OCI-LY7 (cell line): ENCODE results near the gene IGF1R. TPM values are rescaled to one million over a fixed set of nuclear protein-coding genes. Genes with fewer than 3 reads are reported as not detected.

Experiments
- BruUV-seq: library from RNA; stranded (reverse); fragments of 400-500 nt; replicated peaks from 2 replicates; lab custom pipeline; 2021; lab: Mats Ljungman, UMichigan
- CTCF ChIA-PET: fragments of 300-600 bp; sonication (Branson Sonifier 250); formaldehyde crosslinking; loops from one replicate; lab custom pipeline; 2022; ENCODE audit warnings: antibody characterized with exemption; ENCODE audit not compliant: unreplicated experiment; lab: Charles Lee
- POLR2A ChIA-PET: fragments of 300-600 bp; sonication (Branson Sonifier 250); formaldehyde crosslinking; loops from one replicate; lab custom pipeline; 2022; ENCODE audit warnings: antibody characterized with exemption; lab: Charles Lee
- DNase-seq: peaks from one replicate; pipeline ENCODE4 v3.0.0-alpha.2; 2015; ENCODE audit warnings: low spot score
- H2AFZ ChIP-seq: fragments of 200-600 bp; sonication (generic), shearing (Covaris generic); 2 replicates; pipeline ENCODE4 v1.6.1; 2014; ENCODE audit warnings: mild to moderate bottlenecking, antibody characterized with exemption, low read length, moderate library complexity
- H3K27ac ChIP-seq: fragments of 200-600 bp; sonication (generic); 2 replicates; pipeline ENCODE4 v1.5.1; 2014; ENCODE audit warnings: mixed run types, low read depth, mild to moderate bottlenecking, moderate library complexity, low read length, inconsistent platforms; ENCODE audit not compliant: poor library complexity, severe bottlenecking
- H3K36me3 ChIP-seq: fragments of 200-600 bp; sonication (generic); 2 replicates; pipeline ENCODE4 v1.6.1; 2014; ENCODE audit warnings: mild to moderate bottlenecking, antibody characterized with exemption, low read length, moderate library complexity, mixed read lengths; ENCODE audit not compliant: insufficient read depth
- H3K4me1 ChIP-seq: fragments of 200-600 bp; sonication (generic); 2 replicates; pipeline ENCODE4 v1.5.1; 2014; ENCODE audit warnings: mild to moderate bottlenecking, low read length; ENCODE audit not compliant: insufficient read depth, poor library complexity, severe bottlenecking
- H3K4me2 ChIP-seq: fragments of 200-600 bp; sonication (generic); 2 replicates; pipeline ENCODE4 v1.6.1; 2014; ENCODE audit warnings: mild to moderate bottlenecking, low read length
- H3K4me3 ChIP-seq: fragments of 200-600 bp; sonication (generic); 2 replicates; pipeline ENCODE4 v1.5.1; 2014; ENCODE audit warnings: mild to moderate bottlenecking, low read depth, low read length; ENCODE audit not compliant: poor library complexity, severe bottlenecking
- H3K79me2 ChIP-seq: fragments of 200-600 bp; sonication (generic); 2 replicates; pipeline ENCODE4 v1.6.1; 2016; ENCODE audit warnings: low read depth, mild to moderate bottlenecking, low read length, moderate library complexity, mixed read lengths; ENCODE audit not compliant: insufficient read depth
- H3K9me2 ChIP-seq: fragments of 200-600 bp; sonication (generic); 2 replicates; pipeline ENCODE4 v1.6.1; 2016; ENCODE audit warnings: mild to moderate bottlenecking, low read length, mixed read lengths; ENCODE audit not compliant: insufficient read depth
- H3K9me3 ChIP-seq: fragments of 200-600 bp; sonication (generic); 2 replicates; pipeline ENCODE4 v1.6.1; 2014; ENCODE audit warnings: mild to moderate bottlenecking, mixed run types, low read length, mixed read lengths
- H4K20me1 ChIP-seq: fragments of 200-600 bp; sonication (generic); 2 replicates; pipeline ENCODE4 v1.6.1; 2014; ENCODE audit warnings: mild to moderate bottlenecking, antibody characterized with exemption, low read length, moderate library complexity, mixed read lengths; ENCODE audit not compliant: insufficient read depth
- EZH2phosphoT487 ChIP-seq: fragments of 200-600 bp; sonication (generic); IDR thresholded peaks from 2 replicates; pipeline ENCODE4 v1.6.1; 2018; ENCODE audit warnings: low read depth, borderline replicate concordance, mild to moderate bottlenecking, mixed run types, antibody characterized with exemption, low read length, moderate library complexity, mixed read lengths
- intact Hi-C: fragments of 100-400 bp; cut with micrococcal nuclease; formaldehyde crosslinking; loops from one replicate; pipeline ENCODE4 v1.10.0; 2022; ENCODE audit not compliant: unreplicated experiment
- total RNA-seq, 2 experiments: library from RNA; depleted of rRNA in 1 of 2; stranded (reverse); fragments of >200 nt in 1 of 2; shearing (Covaris generic) in 1 of 2; gene quantifications; 2 replicates each; pipeline ENCODE4 v1.2.3, GENCODE V29; 2014 to 2022
- TF ChIP-seq, protein P1 (sequence below): fragments of 200-600 bp; sonication (generic); conservative IDR thresholded peaks from 2 replicates; pipeline ENCODE4 v1.5.1; 2014; ENCODE audit warnings: mild to moderate bottlenecking, antibody characterized with exemption, low read length, moderate library complexity, mixed read lengths

The IGF1R gene
- total RNA-seq, 2 experiments from 2014 or later: 26.5 to 29.1 TPM

DNA sequence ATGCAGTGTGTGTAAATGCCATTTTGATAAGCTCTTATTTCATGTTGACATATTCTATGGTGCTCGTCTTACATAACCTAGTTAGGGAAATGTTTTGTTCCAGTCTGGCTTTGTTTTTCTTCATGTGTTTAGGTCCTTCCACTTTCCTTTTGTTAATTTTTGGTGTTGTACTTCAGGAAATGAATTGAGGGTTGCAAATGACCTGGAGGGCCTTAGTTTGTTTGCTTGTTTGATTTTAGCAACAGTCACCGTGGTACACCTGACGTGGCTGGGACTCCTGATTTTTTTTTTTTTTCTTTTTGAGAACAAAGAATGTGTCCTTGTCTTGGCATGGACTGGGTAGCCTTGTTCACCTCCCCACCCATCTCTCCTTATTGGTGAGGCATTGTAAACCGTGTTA lies 114.8 kb downstream of the IGF1R start:
- no peaks in the 10 kb centered on the region for H3K79me2 ChIP-seq

DNA sequence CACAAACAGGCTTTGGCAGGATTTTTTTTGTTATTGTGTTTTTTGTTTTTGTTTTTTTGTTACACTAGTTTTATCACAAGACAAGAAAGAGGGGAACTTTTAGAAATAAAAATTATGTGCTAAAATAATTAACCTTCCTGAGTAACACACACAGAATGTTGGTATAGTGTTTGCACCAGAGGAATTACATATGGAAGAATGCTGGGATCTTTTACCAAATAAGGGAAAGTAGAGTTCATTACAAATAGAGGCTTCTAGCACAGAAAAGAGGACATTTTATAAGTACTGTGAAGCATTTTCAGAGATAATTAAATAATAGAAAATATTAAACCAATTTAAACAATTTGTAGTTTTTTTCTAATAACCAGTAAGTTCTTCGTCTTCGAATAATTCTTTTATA lies 116.0 kb downstream of the IGF1R start:
- ChIA-PET POLR2A (no interaction called here), CTCF (no interaction called here)
- Histone ChIP-seq H2AFZ (no peak overlapping the region), H3K79me2 (no peaks in the 10 kb centered on the region), H3K36me3 (no peaks in the 10 kb centered on the region), H3K9me2 (no peaks in the 10 kb centered on the region), H4K20me1 (0 out of 2 replicates have a peak, but pooled peaks cover 8% of the 10 kb centered on the region), H3K4me2 (no peak overlapping the region), H3K4me3 (no peak overlapping the region), H3K4me1 (no peaks in the 10 kb centered on the region), H3K27ac (no peak overlapping the region), H3K9me3 (no peaks in the 10 kb centered on the region)
- TF ChIP-seq, protein P1, sequence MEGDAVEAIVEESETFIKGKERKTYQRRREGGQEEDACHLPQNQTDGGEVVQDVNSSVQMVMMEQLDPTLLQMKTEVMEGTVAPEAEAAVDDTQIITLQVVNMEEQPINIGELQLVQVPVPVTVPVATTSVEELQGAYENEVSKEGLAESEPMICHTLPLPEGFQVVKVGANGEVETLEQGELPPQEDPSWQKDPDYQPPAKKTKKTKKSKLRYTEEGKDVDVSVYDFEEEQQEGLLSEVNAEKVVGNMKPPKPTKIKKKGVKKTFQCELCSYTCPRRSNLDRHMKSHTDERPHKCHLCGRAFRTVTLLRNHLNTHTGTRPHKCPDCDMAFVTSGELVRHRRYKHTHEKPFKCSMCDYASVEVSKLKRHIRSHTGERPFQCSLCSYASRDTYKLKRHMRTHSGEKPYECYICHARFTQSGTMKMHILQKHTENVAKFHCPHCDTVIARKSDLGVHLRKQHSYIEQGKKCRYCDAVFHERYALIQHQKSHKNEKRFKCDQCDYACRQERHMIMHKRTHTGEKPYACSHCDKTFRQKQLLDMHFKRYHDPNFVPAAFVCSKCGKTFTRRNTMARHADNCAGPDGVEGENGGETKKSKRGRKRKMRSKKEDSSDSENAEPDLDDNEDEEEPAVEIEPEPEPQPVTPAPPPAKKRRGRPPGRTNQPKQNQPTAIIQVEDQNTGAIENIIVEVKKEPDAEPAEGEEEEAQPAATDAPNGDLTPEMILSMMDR: no peak
- TF ChIP-seq EZH2phosphoT487: no peak
- no TSS peak for BruUV-seq
- DNase-seq: no peak
- intact Hi-C loops: no loop called here

More for the DNA sequence above, 114.8 kb downstream of the IGF1R start:
- no peak for DNase-seq
- no peak overlapping the region for H3K27ac ChIP-seq
- no peak overlapping the region for H2AFZ ChIP-seq
- H3K36me3 ChIP-seq: no peaks in the 10 kb centered on the region
- intact Hi-C loops: no loop called here
- H3K4me1 ChIP-seq: no peaks in the 10 kb centered on the region
- H4K20me1 ChIP-seq: peaks cover 15% of the 10 kb centered on the region; the same call in 1 of the 2 replicates
- no TSS peak for BruUV-seq
- H3K9me2 ChIP-seq: no peaks in the 10 kb centered on the region
- no peak overlapping the region for H3K4me3 ChIP-seq
- ChIA-PET CTCF (no interaction called here), POLR2A (interaction anchor here (0.7 to 1.0 kb wide), 6 partner anchors 12 to 316 kb away, joined by 3 to 4 read pairs (median 4); no protein-coding TSS in a partner anchor)
- no peak overlapping the region for H3K4me2 ChIP-seq
- TF ChIP-seq, protein P1: no peak
- TF ChIP-seq EZH2phosphoT487: no peak
- H3K9me3 ChIP-seq: no peaks in the 10 kb centered on the region

DNA sequence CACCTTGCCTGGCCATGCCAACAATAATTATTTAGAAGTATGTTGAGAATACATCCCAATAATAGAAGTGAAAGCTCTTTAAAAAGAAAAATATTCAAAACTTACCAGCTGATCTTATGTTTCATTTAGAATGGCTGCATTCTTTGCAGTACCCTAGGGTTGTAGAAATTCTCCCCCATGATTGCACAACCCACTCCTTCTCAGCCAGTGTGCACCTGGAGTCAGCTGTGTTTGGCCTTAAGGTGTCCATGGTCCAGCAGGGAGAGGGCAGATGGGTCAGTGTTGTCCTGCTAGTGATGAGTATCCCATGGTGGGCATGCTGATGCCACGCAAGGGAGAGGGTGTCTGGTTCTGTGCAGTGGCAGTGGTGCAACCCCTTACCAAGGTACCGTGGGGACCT lies 117.3 kb downstream of the IGF1R start:
- H4K20me1 ChIP-seq: 0 out of 2 replicates have a peak, but pooled peaks cover 8% of the 10 kb centered on the region
- intact Hi-C loops: no loop called here
- TF ChIP-seq, protein P1: no peak
- no peak for TF ChIP-seq EZH2phosphoT487
- no peak overlapping the region for H3K4me2 ChIP-seq
- H3K4me1 ChIP-seq: no peaks in the 10 kb centered on the region
- H3K36me3 ChIP-seq: no peaks in the 10 kb centered on the region
- H3K4me3 ChIP-seq: no peak overlapping the region
- ChIA-PET CTCF (no interaction called here), POLR2A (no interaction called here)
- H3K27ac ChIP-seq: no peak overlapping the region
- no peaks in the 10 kb centered on the region for H3K9me3 ChIP-seq
- no peak overlapping the region for H2AFZ ChIP-seq
- no peaks in the 10 kb centered on the region for H3K79me2 ChIP-seq
- DNase-seq: no peak
- no TSS peak for BruUV-seq
- no peaks in the 10 kb centered on the region for H3K9me2 ChIP-seq
